Renal cortex interstitium (tissue), 15 donors: ENCODE results near the gene SYT15B. TPM values are rescaled to one million over a fixed set of nuclear protein-coding genes. Genes with fewer than 3 reads are reported as not detected.
"Not testable (repeated sequence)": the region's sequence is repeated elsewhere in the genome, so short reads cannot be mapped to it uniquely, and the experiment has no call there.

Experiments
- DNase-seq, 11 donors: peaks; one replicate each; pipeline ENCODE4 v3.0.0-alpha.2; 2013; ENCODE audit warnings: low read depth in 9 of 11, low spot score in 4 of 11; ENCODE audit errors: extremely low read depth in 1 of 11
- long read RNA-seq, 16 experiments: transcript quantifications; one replicate each; lab custom pipeline, GENCODE V29; 2026
- polyA plus RNA-seq, 3 donors: library from polyadenylated mRNA; unstranded; fragments of 120-200 nt; gene quantifications; one replicate each; pipeline ENCODE4 v1.2.1, GENCODE V29; 2013; ENCODE audit not compliant: insufficient read length in 3 of 3

The SYT15B gene
- 1 to 10 TPM in 2 of 3 donors, under 1 TPM in 1; 0.89 to 2.6 (median 2.3) TPM for polyA plus RNA-seq
- long read RNA-seq, donor 1, partial matches to known transcripts = 0 of 1 reads
- long read RNA-seq, donor 1, other reads (novel, unspliced or antisense) = 0 of 1 reads
- long read RNA-seq, donor 2 = 0 reads
- long read RNA-seq, donor 3 = 0 reads
- long read RNA-seq, donor 4 = 0 reads
- long read RNA-seq, donor 5 = 0 reads
- long read RNA-seq, donor 6 = 0 reads
- long read RNA-seq, donor 7 = 0 reads
- long read RNA-seq, donor 8 = 0 reads
- long read RNA-seq, donor 9 = 0 reads
- long read RNA-seq, donor 10 = 0 reads
- long read RNA-seq, donor 11 = 0 reads
- long read RNA-seq, donor 12 = 0 reads
- long read RNA-seq, donor 13 = 0 reads
- long read RNA-seq, donor 14 = 0 reads
- long read RNA-seq, donor 15 = 0 reads
- long read RNA-seq, donor 16 = 0 reads

DNA sequence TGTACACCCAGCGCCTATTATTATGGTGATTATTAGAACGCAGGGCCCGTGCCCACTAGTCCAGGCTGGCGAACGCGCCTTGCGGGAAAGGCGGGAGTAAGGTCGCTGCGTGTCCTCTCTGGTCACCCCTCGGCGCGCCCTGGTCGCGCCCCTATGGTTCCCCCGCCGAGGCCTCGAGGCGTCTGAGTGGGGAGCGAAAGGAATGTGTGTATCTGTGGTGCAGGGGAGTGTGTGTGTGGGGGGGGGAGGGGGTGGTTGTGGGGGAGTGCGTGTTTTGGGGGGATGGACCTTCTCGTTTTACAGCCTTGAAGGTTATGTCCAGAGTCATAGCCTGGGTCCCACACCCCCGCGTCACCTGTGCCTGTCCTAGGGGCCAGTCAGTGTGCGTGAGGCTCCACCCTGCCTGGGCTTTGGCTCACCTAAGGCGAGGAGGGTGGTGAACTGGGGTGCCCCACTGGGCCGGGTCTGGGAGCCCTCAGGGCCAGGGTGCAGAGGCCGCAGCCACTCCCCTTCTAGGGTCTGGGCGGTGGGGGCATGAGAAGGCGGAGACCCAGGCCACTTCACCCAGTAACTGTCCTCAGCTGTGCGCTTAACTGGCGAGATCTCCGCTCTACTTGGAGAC is at the start of gene SYT15B:
Gene SYT15B, minus strand, starts transcription at position 39 of the 622 bp plus-strand sequence. CDS start 952 bp downstream, outside the sequence.
- not testable (repeated sequence) for DNase-seq

DNA sequence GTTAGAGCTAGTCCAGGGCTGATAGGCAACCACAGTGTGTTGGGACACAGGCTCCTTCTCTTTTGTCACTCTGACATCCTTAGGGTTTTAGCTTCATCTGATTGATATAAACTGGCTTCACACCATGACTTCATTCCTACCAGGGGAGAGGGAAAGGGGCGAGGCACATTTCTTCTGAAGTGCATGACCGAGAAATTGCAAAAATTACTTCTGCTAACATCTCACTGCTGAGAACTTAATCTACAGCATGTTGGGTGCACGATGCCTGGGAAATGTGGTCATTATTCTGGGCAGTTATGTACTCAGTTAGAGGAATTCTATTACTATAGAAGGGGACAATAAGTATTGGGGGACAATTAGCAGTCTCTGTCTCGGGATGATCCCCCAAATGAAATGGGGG is 16.2 kb upstream of the SYT15B start:
- not testable (repeated sequence) for DNase-seq

- peak in 4 of 11 donors; percentile 1 to 41 (median 30) for DNase-seq
These were observed 12.2 kb upstream of the SYT15B start for GRCh38 chr10:47775361-47776231.

DNA sequence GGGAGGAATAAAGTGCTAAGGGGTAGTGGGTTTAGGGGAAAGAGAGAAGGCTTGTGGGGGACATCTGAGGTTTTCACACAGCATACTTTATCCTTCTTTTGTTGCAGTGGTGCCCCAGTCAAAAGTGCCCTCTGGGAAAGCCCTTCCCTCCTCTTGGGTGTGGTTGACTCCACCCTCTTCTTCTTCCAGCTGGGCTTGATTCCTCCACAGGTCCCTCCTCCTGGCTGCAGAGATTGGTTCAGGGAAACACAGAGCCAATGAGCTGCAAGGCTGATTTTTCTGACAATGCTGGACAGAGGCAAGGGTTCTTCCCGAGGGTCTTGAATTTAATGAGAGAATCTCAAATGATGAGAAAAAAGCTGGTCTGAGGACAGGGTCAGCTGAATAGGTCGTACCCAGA is 7.4 kb upstream of the SYT15B start:
- not testable (repeated sequence) for DNase-seq

DNA sequence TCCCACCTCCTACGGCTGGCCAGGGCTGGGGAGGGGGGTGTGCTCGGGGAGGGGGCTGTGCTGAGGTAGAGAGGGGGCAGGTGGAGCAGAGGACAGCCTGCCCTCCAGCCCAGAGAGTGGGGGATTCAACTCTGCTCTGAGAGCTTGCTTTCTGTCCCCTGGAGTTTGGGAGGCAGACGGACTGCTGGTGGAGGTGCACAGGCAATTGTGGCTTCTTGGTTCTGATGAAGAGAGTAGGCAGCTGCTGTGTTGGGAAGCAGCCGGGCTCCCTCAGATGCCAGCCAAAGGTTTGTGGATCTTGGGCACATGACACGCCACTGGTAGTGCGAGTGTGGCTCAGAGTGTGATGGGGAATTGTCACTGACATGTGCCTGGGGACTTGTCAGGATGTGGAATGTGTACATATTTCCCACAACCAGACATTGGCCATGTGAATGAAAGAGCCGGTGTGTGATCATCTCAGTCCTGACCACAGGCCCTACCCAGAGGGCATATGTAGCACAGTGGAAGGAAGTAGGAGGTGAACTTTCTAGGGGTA is 5.3 kb upstream of the SYT15B start:
- DNase-seq = not testable (repeated sequence)

- DNase-seq = peak in 2 of 11 donors; percentile 11 to 23
These were observed 4.7 kb upstream of the SYT15B start for GRCh38 chr10:47768085-47768484.

- DNase-seq = not testable (repeated sequence)
These were observed 3.8 kb upstream of the SYT15B start for GRCh38 chr10:47767236-47767635.

GRCh38 chr10:47765232-47765631 is 1.8 kb upstream of the SYT15B start:
- not testable (repeated sequence) for DNase-seq

GRCh38 chr10:47762674-47763553 is 478 bp downstream of the SYT15B start:
- DNase-seq = peak in 1 of 11 donors; percentile 13

DNA sequence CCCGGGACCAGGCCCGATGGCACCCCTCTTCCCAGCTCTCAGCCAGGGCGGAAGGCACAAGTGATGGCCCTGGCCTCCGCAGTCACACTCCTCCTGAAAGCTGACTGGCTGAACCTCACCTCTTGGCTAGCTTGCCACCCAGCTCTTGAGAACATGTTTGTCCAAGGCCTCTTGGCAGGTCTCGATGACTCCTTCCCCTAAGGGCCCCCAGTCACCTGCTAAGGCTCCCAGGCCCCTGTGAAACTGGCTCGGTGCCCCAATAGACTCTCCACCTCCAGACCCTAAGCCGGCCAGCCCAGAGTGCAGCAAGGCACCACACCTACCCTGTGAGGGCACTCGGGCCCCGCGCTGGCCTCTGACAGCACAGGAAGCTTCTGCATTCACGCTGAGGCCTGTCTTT is 4.5 kb downstream of the SYT15B start:
- DNase-seq = not testable (repeated sequence)

DNA sequence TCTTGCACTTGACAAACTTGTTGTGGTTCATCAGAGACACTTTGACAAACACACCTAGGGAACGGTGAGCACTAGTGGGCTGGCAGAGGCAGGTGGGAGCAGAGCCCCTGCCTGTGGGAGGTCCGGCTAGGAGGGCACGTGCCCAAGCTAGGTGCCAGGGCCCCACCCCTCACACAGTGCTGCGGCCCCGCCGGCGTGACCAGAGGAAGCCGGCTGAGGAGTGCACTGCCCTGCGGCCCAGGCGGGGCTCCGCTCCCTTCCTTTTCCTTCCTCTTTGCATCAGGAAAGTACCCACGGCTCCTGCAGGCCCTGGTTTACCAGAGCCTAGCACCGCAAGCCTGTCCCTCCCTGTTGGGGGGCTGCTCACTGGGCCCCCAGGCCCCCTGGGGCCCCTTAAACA is 7.2 kb downstream of the SYT15B start:
- not testable (repeated sequence) for DNase-seq

DNA sequence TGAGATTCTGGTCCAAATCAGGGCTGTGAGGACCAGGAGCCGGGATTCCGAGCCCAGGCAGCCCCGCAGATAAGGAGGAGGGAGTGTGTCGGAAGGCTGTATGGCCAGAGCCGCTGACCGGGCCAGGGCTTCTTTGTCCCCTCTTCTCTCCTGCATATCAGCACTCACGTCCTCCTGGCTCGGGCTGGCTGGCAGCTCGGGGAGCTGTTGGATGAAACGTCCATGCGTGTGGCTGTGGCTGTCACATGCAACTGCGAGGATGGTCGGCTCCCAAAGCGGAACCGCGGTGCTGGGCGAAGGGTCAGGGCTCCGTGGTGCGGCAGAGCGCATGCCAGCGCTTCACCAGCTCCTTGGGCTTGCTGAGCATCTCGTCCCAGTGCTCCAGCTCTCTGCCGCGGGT is 9.5 kb downstream of the SYT15B start:
- not testable (repeated sequence) for DNase-seq

- DNase-seq = not testable (repeated sequence)
These were observed 10.2 kb downstream of the SYT15B start for GRCh38 chr10:47753176-47753575.

DNA sequence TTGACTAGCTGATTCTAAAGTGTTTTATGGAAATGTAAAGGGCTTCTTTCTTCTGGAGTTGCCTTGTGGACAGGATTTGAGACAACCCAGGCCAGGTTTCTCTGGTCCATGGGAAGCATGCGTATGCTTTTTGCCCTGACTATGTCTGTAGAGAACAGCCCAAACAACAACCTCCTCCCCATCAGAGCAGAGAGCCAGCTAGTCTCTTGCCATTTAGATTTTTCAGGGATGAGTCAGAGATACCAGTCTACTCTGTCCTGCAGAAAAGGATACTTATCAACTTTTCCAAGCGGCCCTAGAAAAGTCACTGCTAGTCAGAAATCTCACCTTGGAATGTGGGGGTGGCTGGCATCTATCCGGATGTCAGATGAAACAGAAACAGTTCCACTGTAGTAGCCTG is 11.6 kb downstream of the SYT15B start:
- not testable (repeated sequence) for DNase-seq

DNA sequence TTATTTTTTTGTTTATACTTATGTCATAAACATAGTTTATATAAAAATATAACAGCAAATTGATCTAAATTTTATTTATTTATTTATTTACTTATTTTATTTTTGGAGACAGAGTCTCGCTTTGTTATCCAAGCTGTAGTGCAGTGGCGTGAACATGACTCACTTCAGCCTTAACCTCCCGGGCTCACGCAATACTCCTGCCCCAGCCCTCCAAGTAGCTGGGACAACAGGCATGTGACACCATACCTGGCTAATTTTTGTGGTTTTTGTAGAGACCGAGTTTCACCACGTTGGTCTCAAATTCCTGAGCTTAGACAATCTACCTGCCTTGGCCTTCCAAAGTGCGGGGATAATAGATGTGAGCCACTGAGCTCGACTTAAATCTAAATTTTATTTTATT is 13.0 kb downstream of the SYT15B start:
- not testable (repeated sequence) for DNase-seq

GRCh38 chr10:47746780-47747376 is 16.5 kb downstream of the SYT15B start:
- peak in 1 of 11 donors; percentile 14 for DNase-seq

DNA sequence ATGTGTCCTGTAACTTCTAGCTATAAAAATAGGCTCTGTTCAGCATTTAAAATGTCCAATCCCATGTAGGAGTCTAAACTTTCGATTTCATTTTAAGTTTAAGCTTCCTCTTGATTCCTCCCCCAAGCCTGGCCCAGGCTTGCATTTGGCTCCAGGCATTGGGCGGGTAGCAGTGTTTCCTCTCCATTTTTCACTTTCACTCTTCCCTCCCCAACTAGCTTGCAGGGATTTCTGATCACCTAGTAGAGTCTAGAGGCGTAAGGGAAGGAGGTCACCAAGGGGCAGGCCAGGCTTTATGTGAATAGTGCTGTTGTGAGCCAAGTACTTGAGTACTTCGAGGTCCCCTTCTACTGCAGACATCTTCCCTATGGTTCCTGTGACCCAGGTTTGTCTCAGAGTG is 18.5 kb downstream of the SYT15B start:
- not testable (repeated sequence) for DNase-seq
